Measurements from ENCODE around the gene CMSS1. TPM values are rescaled to one million over a fixed set of nuclear protein-coding genes. Genes with fewer than 3 reads are reported as not detected.

CMSS1 gene
- total and polyA plus RNA-seq, 4 donors = 3.8 to 19.5 (median 7.5) TPM

DNA sequence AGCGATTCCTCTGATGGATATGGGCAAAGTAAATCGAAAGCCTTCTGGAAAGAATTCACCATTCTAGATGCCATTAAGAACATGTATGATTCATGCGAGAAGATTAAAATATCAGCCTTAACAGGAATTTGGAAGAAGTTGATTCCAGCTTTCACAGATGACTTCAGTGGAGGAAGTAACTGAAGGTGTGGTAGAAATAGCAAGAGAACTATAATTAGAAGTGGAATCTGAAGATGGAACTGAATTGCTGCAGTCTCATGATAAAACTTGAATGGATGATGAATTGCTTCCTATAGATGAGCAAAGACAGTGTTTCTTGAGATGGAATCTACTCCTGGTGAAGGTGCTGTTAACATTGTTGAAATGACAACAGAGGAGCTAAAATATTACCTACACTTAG, 413.0 kb downstream of the CMSS1 start:
- Histone ChIP-seq H3K9me3 (ENCODE audit: control insufficient read depth in 4 of 4, low read length in 3 of 4) (no peaks in the 10 kb centered on the region), H3K4me3 (ENCODE audit: low read depth in 1 of 3, low read length in 3 of 3) (no peak overlapping the region), H3K27me3 (ENCODE audit: control insufficient read depth in 4 of 4, insufficient read depth in 4 of 4, low read length in 3 of 4) (no peaks in the 10 kb centered on the region), H3K4me1 (ENCODE audit: control insufficient read depth in 4 of 4, insufficient read depth in 4 of 4, low read length in 3 of 4) (no peaks in the 10 kb centered on the region), H3K27ac (ENCODE audit: low read depth in 1 of 2, low read length in 2 of 2) (no peak overlapping the region), H3K9ac (ENCODE audit: low read depth in 1 of 2, low read length in 2 of 2) (no peak overlapping the region), H3K36me3 (ENCODE audit: control insufficient read depth in 4 of 4, insufficient read depth in 3 of 4, low read depth in 1 of 4, low read length in 3 of 4) (no peaks in the 10 kb centered on the region)
- no peak for TF ChIP-seq EGR1 (IDR thresholded peaks at IDR 0.05; ENCODE audit: low read depth in 2 of 2)
- no peak for TF ChIP-seq RXRA (IDR thresholded peaks at IDR 0.05)
- TF ChIP-seq FOXA2 (IDR thresholded peaks at IDR 0.05) = no peak
- DNase-seq (ENCODE audit: low spot score) = no peak
- 96% methylated on average over 3 of the region's 3 CpGs for WGBS

Small RNAs within 50 kb of the gene (small RNA-seq; reads per million reads assigned to genes)
- not detected for gene MIR3921

Other genes starting within 250 kb of the CMSS1 start
- gene COL8A1, start 179.3 kb upstream of the CMSS1 start, total RNA-seq = 1 to 10 TPM in 1 of 2 donors, under 1 TPM in 1; 0.14 to 2.2 TPM
- 1 to 10 TPM in 1 of 2 donors, under 1 TPM in 1; 0.88 to 1.1 TPM for gene COL8A1, start 179.3 kb upstream of the CMSS1 start, polyA plus RNA-seq